Left colon (tissue), 2 donors: ENCODE results near the gene PARK7. TPM values are rescaled to one million over a fixed set of nuclear protein-coding genes. Genes with fewer than 3 reads are reported as not detected.

Experiments
- ATAC-seq: fragments of 200-7000 bp; cut with Tn5 transposase; one replicate; pipeline ENCODE4 v1.9.1; 2020; ENCODE audit warnings: mild to moderate bottlenecking, moderate library complexity
- DNase-seq, 2 donors: peaks; one replicate each; pipeline ENCODE4 v3.0.0-alpha.2; 2020
- intact Hi-C, 2 donors: fragments of 100-400 bp; cut with DNase I in 1 of 2; cut with micrococcal nuclease in 1 of 2; formaldehyde crosslinking; loops; one replicate each; pipeline versions ENCODE4 v1.11.2 to v1.14.0; 2022; cut with DNase I, micrococcal nuclease
- total RNA-seq, 2 donors: library from RNA; stranded (reverse); fragmentation: NEBNext Ultra II Directional; extraction: Animal tissue kit (Norgen Biotek cat#: 25700); gene quantifications; one replicate each; pipeline ENCODE4 v1.2.1, GENCODE V29; 2021
- donor health status: DM: no; HTN: no; CAD: no.
- donor health status: DM: yes; HTN: yes; CAD: no.

Gene PARK7
- total RNA-seq, 2 donors from 2014 or later, result 167 to 171 TPM

- intact Hi-C loops, result loop anchor here (10.0 kb wide), 1 partner anchor 329 kb away; no protein-coding TSS in a partner anchor
- no peak for DNase-seq
- no peak for ATAC-seq
Measured at GRCh38 chr1:8015809-8016165, 54.3 kb downstream of the PARK7 start.

- intact Hi-C loops, result loop anchor here (10.0 kb wide), 1 partner anchor 328 kb away; no protein-coding TSS in a partner anchor
- DNase-seq (no peak), ATAC-seq (no peak)
Measured at GRCh38 chr1:8016210-8016894, 54.8 kb downstream of the PARK7 start.

GRCh38 chr1:8016895-8017241, 55.4 kb downstream of the PARK7 start:
- no peak for DNase-seq
- ATAC-seq, result no peak
- intact Hi-C loops, result loop anchor here (10.0 kb wide), 1 partner anchor 328 kb away; no protein-coding TSS in a partner anchor

GRCh38 chr1:8017495-8018197, 56.1 kb downstream of the PARK7 start:
- no peak for DNase-seq
- intact Hi-C loops, result loop anchor here (10.0 kb wide), 1 partner anchor 327 kb away; no protein-coding TSS in a partner anchor
- peak; percentile 31 for ATAC-seq

- DNase-seq (no peak), ATAC-seq (no peak)
- intact Hi-C loops, result loop anchor here (10.0 kb wide), 1 partner anchor 326 kb away; no protein-coding TSS in a partner anchor
Measured at GRCh38 chr1:8018492-8019228, 57.1 kb downstream of the PARK7 start.

GRCh38 chr1:8019229-8019620, 57.7 kb downstream of the PARK7 start:
- ATAC-seq (no peak), DNase-seq (no peak)
- intact Hi-C loops, result loop anchor here (10.0 kb wide), 1 partner anchor 326 kb away; no protein-coding TSS in a partner anchor

GRCh38 chr1:8020032-8020431, 58.5 kb downstream of the PARK7 start:
- peak; percentile 60 for ATAC-seq
- intact Hi-C loops, result no loop called here
- DNase-seq, result no peak

- intact Hi-C loops, result no loop called here
- no peak for DNase-seq
- ATAC-seq, result no peak
Measured at GRCh38 chr1:8021676-8022266, 60.3 kb downstream of the PARK7 start.

GRCh38 chr1:8022395-8023286, 61.1 kb downstream of the PARK7 start:
- no peak for ATAC-seq
- intact Hi-C loops, result no loop called here

GRCh38 chr1:8023287-8023994, 61.9 kb downstream of the PARK7 start:
- intact Hi-C loops, result no loop called here
- no peak for DNase-seq

More at GRCh38 chr1:8022395-8023286, 61.1 kb downstream of the PARK7 start:
- no peak for DNase-seq

GRCh38 chr1:8023995-8024313, 62.4 kb downstream of the PARK7 start:
- intact Hi-C loops, result no loop called here
- DNase-seq, result no peak
- ATAC-seq, result no peak

More at GRCh38 chr1:8023287-8023994, 61.9 kb downstream of the PARK7 start:
- no peak for ATAC-seq

- ATAC-seq (no peak), DNase-seq (no peak)
- intact Hi-C loops, result no loop called here
Measured at GRCh38 chr1:8024329-8024728, 62.8 kb downstream of the PARK7 start.

GRCh38 chr1:8025061-8025670, 63.7 kb downstream of the PARK7 start:
- intact Hi-C loops, result no loop called here
- ATAC-seq, result peak; percentile 10
- peak in 1 of 2 donors; percentile 28 for DNase-seq

GRCh38 chr1:8025671-8026144, 64.2 kb downstream of the PARK7 start:
- DNase-seq (no peak), ATAC-seq (peak; percentile 11)
- intact Hi-C loops, result no loop called here

- DNase-seq (peak; percentile 91 to 95), ATAC-seq (peak; percentile 84)
- intact Hi-C loops, result no loop called here
Measured at GRCh38 chr1:8026153-8026975, 64.9 kb downstream of the PARK7 start, which contains the start of gene ERRFI1. Gene ERRFI1, minus strand, starts transcription at chr1:8026309. Its CDS starts 10,690 bp downstream, at chr1:8015619.
